ENCODE measurements around the gene CPNE7.

Gene CPNE7

GRCh38 chr16:89575247-89576152 is at the start of gene CPNE7:
CPNE7 (plus strand) TSS chr16:89575758; CDS start chr16:89575898, 140 bp downstream.
- no peak for DNase-seq (ENCODE audit: low spot score)

GRCh38 chr16:89529097-89529496 is 46.5 kb upstream of the CPNE7 start:
- no peak for DNase-seq (ENCODE audit: low spot score)

GRCh38 chr16:89530401-89531381 is 44.9 kb upstream of the CPNE7 start:
- no peak for DNase-seq (ENCODE audit: low spot score)

- no peak for DNase-seq (ENCODE audit: low spot score)
These were observed 43.6 kb upstream of the CPNE7 start for GRCh38 chr16:89531821-89532526.

DNA sequence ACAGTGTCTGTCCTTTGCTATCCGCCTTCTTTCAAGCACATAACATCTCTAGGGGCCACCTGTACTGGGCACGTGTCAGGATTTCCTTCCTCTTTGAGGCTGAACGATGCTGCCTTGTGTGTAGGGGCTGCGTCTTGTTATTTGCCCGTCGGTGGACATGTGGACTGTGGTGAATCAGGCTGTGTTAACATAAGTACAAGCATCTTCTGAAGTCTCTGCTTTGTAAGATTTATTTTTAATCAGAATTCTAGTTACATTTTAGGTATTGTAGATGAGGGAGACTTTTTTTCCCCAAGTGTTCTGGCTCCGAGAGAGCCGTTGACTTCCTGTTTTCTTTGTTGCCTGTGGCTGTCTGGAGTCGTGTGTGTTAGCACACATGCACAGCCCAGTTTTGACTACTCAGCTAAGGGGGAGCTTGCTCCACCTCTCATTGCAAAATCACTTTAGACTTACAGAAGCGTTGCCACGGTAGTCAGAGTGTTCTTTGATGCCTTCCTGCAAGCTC is 41.3 kb upstream of the CPNE7 start:
- no peak for DNase-seq (ENCODE audit: low spot score)

GRCh38 chr16:89536371-89536770 is 39.2 kb upstream of the CPNE7 start:
- no peak for DNase-seq (ENCODE audit: low spot score)

GRCh38 chr16:89536886-89537548 is 38.5 kb upstream of the CPNE7 start:
- no peak for DNase-seq (ENCODE audit: low spot score)

DNA sequence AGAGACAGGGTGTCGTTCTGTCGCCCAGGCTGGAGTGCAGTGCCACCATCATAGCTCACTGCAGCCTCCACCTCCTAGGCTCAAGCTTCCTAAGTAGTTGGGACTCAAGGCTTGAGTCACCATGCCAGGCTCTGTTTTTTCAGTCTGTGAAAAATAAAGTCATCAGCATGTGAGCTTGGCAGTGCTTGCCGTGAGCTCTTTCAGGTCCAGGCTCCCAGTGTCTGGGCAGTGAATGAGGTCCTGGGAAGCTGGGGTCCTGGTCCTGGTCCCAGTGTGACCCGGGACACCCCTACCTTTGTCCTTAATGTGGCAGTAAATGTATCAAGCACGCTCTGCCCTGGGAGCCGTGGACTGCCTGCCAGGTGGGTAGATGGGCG is 38.0 kb upstream of the CPNE7 start:
- no peak for DNase-seq (ENCODE audit: low spot score)

GRCh38 chr16:89538286-89538685 is 37.3 kb upstream of the CPNE7 start:
- no peak for DNase-seq (ENCODE audit: low spot score)

- DNase-seq (ENCODE audit: low spot score), result no peak
These were observed 35.0 kb upstream of the CPNE7 start for GRCh38 chr16:89540557-89540956.

- no peak for DNase-seq (ENCODE audit: low spot score)
These were observed 33.8 kb upstream of the CPNE7 start for GRCh38 chr16:89541792-89542191.

DNA sequence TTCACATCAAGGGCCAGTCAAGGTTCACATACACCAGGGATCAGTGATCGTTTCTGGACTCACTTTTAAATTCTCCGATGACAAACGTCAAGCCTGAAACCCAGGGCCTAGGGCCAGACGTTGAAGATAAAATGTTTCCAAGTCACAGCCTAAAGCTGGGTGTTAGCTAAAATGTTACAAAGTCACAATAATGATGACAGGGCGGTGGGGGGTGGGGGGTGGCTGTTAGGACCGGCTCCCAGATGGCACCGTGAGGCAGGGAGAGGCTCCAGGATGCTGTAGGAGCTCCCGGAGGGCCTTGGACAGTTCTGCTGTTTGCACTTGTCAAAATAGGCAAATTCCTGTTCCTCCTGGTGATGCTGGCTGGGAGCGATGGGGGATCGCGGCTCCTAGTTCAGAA is 31.4 kb upstream of the CPNE7 start:
- DNase-seq (ENCODE audit: low spot score), result no peak

- DNase-seq (ENCODE audit: low spot score), result no peak
These were observed 30.9 kb upstream of the CPNE7 start for GRCh38 chr16:89544713-89545043.

DNA sequence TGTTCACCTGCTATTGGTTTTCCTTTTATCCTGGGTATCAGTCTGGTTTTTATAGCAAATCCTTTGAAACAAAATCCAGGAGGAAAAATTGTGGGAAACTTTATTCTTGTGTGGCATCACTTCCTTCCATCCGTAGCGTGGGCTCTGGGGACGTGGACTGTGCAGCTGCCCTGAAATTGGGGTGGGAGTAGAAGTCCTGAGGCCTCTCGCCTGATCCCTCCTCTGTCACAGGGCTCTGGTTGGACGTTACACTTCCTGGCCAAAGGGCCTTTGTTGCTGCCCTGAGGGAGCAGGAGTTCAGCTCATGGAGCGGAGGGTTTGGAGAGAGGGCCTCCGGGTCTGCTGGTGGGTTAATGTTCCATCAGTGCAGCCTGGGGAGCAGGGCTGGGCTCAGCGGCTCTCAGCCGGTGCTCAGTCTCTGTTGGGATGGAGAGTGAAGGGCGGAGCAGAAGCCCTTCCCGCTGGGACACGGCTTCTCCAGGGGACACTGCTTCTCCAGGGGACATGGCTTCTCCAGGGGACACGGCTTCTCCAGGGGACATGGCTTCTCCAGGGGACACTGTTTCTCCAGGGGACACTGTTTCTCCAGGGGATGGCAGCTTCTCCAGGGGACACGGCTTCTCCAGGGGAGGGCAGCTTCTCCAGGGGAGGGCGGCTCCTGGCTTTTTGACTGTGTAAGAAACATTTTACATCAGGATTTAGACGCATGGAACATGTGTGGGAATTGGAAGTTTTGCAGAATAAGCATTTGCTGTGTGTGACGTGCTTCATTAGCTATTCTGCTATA is 30.3 kb upstream of the CPNE7 start:
- no peak for DNase-seq (ENCODE audit: low spot score)

DNA sequence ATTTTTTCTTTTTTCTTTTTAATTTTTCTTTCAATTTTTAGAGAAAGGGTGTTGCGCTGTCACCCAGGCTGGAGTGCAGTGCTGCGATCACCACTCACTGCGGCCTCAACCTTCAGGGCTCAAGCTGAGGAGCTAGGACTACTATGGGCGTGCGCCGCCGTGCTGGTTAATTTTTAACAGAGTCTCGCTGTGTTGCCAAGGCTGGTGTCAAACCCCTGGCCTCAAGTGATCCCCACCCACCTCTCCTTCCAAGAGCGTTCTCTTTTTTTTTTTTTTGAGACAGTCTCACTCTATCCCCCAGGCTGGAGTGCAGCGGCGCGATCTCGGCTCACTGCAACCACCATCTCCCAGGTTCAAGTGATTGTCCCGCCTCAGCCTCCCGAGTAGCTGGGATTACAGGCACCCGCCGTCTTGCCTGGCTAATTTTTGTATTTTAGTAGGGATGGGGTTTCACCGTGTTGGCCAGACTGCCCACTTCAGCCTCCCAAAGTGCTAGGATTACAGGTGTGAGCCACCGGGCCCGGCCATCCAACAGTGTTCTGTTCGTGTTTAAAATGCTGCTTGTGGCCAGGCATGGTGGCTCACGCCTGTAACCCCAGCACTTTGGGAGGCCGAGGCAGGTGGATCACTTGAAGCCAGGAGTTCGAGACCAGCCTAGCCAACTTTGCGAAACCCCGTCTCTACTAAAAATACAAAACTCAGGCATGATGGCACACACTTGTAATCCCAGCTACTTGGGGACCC is 29.6 kb upstream of the CPNE7 start:
- no peak for DNase-seq (ENCODE audit: low spot score)

- DNase-seq (ENCODE audit: low spot score), result no peak
These were observed 28.8 kb upstream of the CPNE7 start for GRCh38 chr16:89546781-89547180.

GRCh38 chr16:89547291-89547690 is 28.3 kb upstream of the CPNE7 start:
- DNase-seq (ENCODE audit: low spot score), result no peak

DNA sequence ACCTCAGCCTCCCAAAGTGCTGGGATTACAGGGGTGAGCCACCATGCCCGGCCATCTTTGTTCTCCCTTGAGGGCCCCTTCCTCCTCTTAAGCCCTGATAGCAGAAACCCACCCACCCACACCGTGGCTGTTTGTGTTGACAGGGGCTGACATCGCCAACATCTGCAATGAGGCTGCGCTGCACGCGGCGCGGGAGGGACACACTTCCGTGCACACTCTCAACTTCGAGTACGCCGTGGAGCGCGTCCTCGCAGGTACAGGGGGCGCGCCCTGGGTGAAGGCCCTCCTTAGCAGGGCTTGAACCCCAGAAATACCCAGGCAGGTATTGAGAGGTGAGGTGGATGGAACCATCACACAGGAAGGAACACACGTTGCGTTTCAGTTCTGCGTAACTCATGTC is 27.7 kb upstream of the CPNE7 start:
- DNase-seq (ENCODE audit: low spot score), result no peak

- DNase-seq (ENCODE audit: low spot score), result no peak
These were observed 27.1 kb upstream of the CPNE7 start for GRCh38 chr16:89548344-89549006.
